Peyer's patch (tissue), 4 donors: ENCODE data around the gene PIP4P1.

ENCODE experiments used
- CTCF ChIP-seq, 6 experiments: fragments of 450-650 bp in 4 of 6; fragments of 200-600 bp in 2 of 6; sonication (generic) in 1 of 6; IDR thresholded peaks; one replicate each; pipeline ENCODE4 v1.5.1; 2017 to 2019; ENCODE audit warnings: antibody characterized with exemption in 6 of 6, mild to moderate bottlenecking in 3 of 6, moderate library complexity in 1 of 6
- POLR2A ChIP-seq, 2 donors: fragments of 450-650 bp; IDR thresholded peaks; one replicate each; pipeline ENCODE4 v1.5.1; 2017; ENCODE audit warnings: antibody characterized with exemption in 2 of 2, mild to moderate bottlenecking in 2 of 2, moderate library complexity in 2 of 2

GRCh38 chr14:20418501-20418909, 42.7 kb downstream of the PIP4P1 start:
- no peak for TF ChIP-seq CTCF (IDR thresholded peaks at IDR 0.05)
- TF ChIP-seq POLR2A (IDR thresholded peaks at IDR 0.05) = peak; percentile 35 to 77
